GF-D8 (cell line): ENCODE results near the gene LSMEM2.
"Not testable (repeated sequence)": the region's sequence is repeated elsewhere in the genome, so short reads cannot be mapped to it uniquely, and the experiment has no call there.

Experiments
- DNase-seq: peaks from one replicate; lab custom pipeline; 2025; lab: John Stamatoyannopoulos, UW

The LSMEM2 gene

DNA sequence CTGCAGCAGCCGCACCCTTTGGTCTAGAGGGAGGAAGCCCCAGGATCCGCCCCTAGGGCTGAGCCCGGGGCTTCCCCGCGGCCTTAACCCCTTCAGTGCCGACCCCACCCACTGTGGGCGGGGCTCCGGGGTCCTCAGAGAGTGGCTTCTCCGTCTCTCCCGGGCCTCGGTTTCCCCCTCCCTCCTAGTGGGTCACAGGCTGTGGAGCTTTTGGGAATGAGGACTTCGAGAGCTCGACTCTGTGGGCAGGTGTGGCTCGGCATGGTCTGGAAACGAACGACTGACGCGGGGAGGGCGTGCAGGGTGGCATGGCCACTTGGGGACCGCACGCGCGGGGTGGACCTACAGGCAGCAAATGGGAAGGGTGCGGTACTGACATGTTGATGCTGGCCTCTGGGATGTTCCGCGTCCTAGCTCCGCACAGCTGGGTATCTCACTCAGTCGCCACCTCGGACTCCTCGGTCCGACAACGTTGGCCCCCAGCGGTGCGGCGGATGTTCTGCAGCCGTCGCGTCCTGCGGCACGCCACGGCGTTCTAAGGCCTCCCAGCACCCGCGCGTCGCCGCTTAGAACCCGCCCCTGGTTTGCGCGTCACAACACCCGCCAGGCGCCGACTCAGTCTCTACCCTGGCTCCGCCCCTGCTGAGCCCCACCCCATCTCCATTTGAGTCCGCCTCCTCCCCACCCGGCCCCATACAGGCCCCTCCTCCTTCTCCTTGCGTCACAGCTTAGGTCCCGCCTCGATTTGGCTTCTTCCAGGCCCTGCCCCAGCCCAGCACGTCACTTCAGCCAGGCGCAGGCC lies 20.1 kb downstream of the LSMEM2 start, which contains the start of the genes HYAL3 and NAA80:
Gene HYAL3, minus strand, starts transcription at position 570 of the 802 bp plus-strand sequence. CDS start 3,803 bp downstream, outside the sequence.
Gene NAA80, minus strand, starts transcription at position 570 of the 802 bp plus-strand sequence. CDS start 1,942 bp downstream, outside the sequence.
- peak; percentile 97 for DNase-seq

DNA sequence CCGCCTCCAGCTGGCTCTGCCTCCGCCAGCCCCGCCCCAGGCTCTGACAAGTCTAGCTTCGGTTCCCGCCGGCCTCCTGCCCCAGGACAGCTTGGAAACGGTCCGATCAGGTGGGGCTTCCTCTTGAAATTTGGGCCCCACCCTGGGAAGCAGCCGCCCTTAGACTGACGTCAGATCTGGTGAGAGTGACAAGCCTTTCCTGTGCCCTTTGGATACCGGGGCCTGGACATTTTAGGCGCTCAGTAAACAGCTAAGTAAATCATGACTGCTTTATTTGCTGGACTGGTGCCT lies 20.7 kb downstream of the LSMEM2 start:
- no peak for DNase-seq

DNA sequence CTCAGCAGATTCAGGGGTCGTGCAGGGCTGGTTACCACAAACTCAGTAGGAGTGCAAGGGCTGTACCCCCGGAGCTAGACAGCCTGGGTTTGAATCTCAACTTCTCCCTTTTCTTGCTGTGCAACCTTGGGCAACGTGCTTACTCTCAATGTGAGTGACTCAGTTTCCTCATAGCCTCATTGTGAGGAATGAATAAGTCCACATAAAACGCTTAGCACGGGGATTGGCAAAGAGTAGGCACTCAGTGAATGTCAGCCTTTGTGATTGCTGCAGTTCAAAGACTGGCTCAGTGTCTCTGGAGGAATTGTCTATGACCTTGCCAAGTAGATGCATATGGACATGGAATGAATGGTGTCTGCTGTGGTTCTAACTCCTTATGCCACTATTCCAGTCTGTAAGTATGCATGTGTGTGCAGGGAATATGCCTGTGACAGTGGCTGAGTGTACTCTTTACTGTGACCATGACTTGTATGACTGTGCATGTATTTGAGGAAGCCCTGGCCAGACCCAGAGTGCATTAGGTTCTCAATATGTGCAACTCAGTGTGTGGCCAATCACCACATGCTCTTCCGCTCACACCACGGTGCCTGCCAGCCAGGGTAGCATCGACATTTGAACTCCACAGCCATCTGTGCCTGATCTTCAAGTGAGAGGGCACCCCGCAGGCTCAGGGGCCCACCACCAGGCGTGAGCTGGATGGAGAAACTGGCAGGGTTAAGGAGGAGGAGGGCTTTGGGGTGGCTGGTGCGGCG lies 21.2 kb downstream of the LSMEM2 start:
- DNase-seq, result peak; percentile 66

GRCh38 chr3:50300681-50301254 lies 21.9 kb downstream of the LSMEM2 start:
- no peak for DNase-seq

GRCh38 chr3:50302095-50303012 lies 23.5 kb downstream of the LSMEM2 start:
- no peak for DNase-seq

DNA sequence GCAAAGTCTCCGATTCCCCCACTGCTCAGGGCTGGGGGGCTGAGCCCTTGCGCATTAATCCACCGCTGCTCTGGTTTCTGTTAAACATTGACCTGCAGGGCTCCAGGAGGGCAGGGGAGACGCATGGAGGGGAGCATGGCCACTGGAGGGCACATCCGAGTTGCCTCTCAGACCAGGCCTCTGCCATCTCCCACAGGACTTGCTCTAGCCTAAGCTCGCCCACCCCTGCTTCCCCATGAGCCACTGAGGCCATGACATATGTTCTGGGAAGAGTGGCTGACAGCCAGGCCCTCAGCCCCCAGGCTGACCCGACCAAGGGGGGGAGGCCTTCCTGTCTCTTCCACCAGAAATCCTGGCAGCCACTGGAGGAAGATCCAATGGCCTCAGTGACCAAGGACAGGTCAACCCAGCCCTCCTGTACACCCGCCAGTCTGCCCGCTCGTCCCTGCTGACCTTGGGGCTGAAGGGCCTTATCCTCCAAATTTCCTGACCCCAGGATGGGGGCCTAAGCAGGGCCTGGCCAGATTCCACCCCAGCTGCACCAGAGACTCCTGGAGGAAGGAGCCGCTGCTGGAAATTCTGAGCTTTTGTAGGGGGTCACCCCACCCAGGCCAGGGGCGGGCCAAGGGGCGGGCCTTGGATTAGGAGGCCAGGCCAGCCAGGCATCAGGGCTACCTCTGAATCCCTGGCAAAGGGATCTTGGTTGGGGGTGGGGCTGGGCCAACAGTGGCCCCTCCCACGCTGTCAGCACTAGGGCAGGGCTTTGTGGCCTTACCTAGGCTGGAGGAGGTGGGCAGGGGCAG lies 24.3 kb downstream of the LSMEM2 start, which contains the start of gene HYAL1:
Gene HYAL1, minus strand, starts transcription at position 562 of the 803 bp plus-strand sequence. CDS start 618 bp downstream, outside the sequence.
- DNase-seq, result no peak

DNA sequence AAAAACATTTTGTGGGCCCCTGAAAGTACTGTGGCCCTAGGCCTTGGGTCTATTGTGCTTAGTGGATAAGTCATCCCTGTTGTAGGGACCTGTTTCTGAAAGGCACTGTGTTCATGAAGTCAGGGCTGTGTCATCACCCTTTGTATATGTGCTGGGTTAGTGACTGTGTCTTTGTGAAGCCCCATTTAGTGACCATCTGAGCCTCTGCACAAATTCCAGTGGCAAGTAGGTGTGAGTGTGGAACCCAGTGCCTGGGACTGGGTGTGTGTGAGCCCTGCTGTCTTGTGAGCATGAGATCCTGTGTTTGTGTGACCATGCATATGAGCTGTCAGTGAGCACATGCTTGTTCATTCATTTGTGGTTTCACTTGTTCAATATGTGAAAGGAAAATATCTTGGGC lies 25.7 kb downstream of the LSMEM2 start:
- DNase-seq, result no peak

DNA sequence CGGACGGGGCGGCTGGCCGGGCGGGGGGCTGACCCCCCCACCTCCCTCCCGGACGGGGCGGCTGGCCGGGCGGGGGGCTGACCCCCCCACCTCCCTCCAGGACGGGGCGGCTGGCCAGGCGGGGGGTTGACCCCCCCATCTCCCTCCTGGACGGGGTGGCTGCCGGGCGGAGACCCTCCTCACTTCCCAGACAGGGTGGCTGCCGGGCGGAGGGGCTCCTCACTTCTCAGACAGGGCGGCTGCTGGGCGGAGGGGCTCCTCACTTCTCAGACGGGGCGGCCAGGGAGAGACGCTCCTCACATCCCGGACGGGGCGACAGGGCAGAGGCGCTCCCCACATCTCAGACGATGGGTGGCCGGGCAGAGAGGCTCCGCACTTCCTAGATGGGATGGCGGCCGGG lies 33.2 kb downstream of the LSMEM2 start:
- not testable (repeated sequence) for DNase-seq

GRCh38 chr3:50314342-50314741 lies 35.5 kb downstream of the LSMEM2 start:
- no peak for DNase-seq

DNA sequence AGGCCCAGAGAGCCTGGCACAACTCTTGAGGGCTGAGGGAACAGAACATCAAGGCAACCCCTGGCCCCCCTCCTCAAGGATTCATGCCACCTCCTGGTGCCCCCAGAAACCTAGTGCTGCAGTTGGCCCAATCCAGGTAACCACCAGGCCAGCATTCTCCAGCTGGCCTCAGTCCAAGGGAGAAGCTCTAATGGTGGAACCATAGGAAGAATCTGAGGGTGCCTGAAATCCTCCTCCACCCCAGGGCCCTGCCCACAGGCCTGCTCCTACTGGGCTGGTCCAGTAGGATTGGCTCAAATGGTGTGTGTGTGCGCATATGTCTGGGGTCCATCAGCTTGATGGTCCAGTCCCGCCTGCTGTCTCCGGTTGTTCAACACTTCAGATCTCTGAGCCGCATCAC lies 35.9 kb downstream of the LSMEM2 start:
- DNase-seq, result no peak

DNA sequence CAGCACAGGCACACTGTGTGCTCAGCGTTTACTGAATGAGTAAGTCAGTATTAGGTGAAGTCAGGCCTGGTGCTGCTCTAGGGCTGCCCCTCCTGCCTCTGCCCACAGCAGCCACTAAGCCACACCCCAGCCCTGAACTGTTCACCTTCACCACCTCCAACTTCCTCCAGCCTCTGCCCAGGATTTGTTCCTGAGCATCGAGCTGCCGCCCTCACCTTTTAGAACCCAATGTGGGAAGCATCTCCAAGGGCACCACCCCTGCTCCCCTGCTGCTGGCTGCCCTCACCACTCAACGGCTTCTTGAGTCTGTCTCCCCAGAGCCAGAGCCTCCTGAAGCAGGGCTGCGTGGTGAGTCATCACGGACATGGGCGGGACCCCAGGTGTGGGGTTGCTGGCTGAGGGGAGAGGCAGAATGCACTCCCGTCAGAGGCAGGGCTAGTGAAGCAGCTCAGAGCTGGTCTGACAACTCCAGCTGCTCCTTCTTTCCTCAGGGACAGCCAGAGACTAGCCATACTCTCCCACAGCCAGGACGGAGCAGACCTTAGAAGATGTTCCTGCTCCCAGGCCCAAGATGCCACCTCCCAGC lies 37.9 kb downstream of the LSMEM2 start:
- no peak for DNase-seq

DNA sequence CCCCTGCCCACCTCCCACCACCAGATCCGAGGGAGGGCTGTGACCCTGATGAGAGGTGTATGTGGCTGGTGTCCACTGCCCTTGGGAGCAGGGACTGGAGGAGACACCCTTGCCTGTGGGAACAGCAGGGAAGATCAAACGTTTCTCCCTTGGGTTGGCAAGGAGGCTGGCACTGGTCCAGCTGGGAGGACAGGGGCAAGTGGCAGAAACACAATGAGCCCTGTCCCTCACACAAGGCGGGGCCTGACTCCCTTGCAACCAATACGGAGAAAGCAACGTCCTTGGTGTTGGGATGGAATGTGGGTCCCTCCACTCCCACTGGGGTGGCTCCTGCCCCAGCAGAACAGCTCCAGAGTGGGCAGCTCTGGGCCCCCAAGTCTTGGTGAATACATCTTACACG lies 38.4 kb downstream of the LSMEM2 start:
- no peak for DNase-seq

GRCh38 chr3:50318163-50318562 lies 39.3 kb downstream of the LSMEM2 start:
- no peak for DNase-seq

- DNase-seq, result no peak
Measured at GRCh38 chr3:50318615-50319014, 39.7 kb downstream of the LSMEM2 start.

DNA sequence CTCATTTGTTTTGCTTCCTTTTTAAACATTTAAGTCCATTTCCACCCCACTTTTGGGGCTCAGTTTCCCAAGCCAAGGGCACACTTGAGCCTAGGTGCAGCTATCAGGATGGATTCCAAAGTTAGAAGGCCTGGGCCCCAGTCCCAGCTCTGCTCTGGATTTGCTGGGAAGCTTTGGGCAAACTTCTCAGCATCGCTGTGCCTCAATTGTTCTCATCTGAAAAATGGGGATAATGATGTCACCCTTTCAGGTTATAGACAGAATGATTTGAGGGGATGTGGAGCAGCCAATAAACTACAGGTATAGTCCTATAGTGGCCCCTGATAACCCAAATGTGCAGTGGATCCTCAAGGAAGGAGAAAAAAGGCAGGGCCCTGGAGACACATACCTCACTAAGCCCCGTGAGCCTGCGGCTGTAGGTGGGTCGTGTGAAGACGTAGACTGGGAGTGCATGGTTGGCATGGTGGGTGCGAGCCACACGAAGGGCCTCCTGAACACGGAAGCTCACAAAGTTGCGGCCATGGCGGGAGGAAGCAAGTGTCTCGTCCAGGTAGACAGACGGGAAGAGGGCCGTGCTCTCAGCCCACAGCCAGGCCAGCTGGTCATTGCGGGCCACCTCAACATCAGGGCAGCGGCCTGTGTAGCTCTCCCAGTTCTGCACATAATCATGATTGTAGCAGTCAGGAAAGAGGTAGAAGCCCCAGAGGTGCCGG lies 40.5 kb downstream of the LSMEM2 start:
- no peak for DNase-seq

GRCh38 chr3:50319894-50320625 lies 41.2 kb downstream of the LSMEM2 start:
- no peak for DNase-seq

- DNase-seq, result no peak
Measured at GRCh38 chr3:50320853-50321335, 42.0 kb downstream of the LSMEM2 start.

- peak; percentile 60 for DNase-seq
Measured at GRCh38 chr3:50321336-50322114, 42.6 kb downstream of the LSMEM2 start.
